Parietal lobe (tissue), 2 donors: ENCODE results near the gene KRTAP7-1. TPM values are rescaled to one million over a fixed set of nuclear protein-coding genes. Genes with fewer than 3 reads are reported as not detected.

Experiments
- small RNA-seq: library from RNA; depleted of rRNA; stranded (forward); fragments of <200 nt; gene quantifications from one replicate; pipeline ENCODE3, GENCODE V24; 2014; ENCODE audit warnings: low replicate concordance
- total RNA-seq: library from RNA; depleted of rRNA; stranded (reverse); fragments of >200 nt; gene quantifications from one replicate; pipeline ENCODE4 v1.2.3, GENCODE V29; 2014

Gene KRTAP7-1, protein sequence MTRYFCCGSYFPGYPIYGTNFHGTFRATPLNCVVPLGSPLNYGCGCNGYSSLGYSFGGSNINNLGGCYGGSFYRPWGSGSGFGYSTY
- total RNA-seq, result not detected

DNA sequence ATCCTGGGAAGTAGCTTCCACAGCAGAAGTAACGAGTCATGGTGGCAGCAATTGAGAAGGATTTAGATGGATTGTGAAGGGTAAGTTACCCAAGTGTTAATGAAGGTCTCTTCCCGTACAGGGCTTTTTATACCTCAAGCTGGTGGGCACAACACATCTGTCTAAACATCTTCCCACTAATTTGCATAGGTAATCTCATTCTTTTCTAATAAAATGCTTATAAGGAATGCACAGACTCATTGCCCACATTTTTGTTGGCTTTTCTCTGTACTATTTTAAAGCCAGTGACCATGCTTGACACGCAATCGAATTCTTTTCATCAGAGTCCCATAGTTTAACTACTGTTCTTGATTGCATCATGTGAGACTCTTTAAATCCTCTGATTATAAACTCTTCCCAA is at the start of gene KRTAP7-1:
Gene KRTAP7-1, minus strand, starts transcription at position 101 of the 400 bp plus-strand sequence. Its CDS starts 61 bp downstream, at position 40.

DNA sequence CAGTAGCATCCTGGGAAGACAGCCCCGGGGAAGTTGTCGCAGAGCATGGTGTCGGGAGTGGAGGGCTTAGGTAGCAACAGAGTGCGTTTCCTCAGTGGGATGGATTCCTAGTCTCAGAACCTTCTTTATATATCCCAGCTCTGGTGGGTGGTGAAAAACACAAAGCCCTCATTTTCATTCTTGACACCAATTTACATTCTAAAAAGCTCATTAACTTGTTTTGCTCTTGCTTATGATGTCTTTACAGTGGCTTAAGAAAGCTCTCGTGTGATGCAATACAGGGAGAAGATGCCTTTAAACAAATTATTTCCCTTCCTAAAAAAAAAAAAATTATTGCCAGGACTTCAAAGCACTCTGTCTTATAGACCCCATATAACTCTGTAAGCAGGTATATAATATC is 16.4 kb downstream of the KRTAP7-1 start, which contains the start of gene KRTAP8-1:
Gene KRTAP8-1, minus strand, starts transcription at position 101 of the 400 bp plus-strand sequence. Its CDS starts 54 bp downstream, at position 47.

Small RNA genes lying within 50 kb of the gene (small RNA-seq; reads per million reads assigned to genes)
- gene KRTAP8-2P (not detected), gene KRTAP8-3P (not detected)

Other genes with a start within 250 kb of the KRTAP7-1 start
- not detected for gene KRTAP22-2, start 239.4 kb downstream of the KRTAP7-1 start, total RNA-seq
- gene KRTAP6-3, start 237.3 kb downstream of the KRTAP7-1 start, total RNA-seq, result not detected
- not detected for gene KRTAP6-2, start 230.9 kb downstream of the KRTAP7-1 start, total RNA-seq
- gene KRTAP22-1, start 228.7 kb downstream of the KRTAP7-1 start, total RNA-seq, result not detected
- not detected for gene KRTAP6-1, start 215.8 kb downstream of the KRTAP7-1 start, total RNA-seq
- gene KRTAP20-1, start 213.3 kb downstream of the KRTAP7-1 start, total RNA-seq, result not detected
- not detected for gene KRTAP20-4, start 209.1 kb downstream of the KRTAP7-1 start, total RNA-seq
- gene KRTAP20-2, start 194.6 kb downstream of the KRTAP7-1 start, total RNA-seq, result not detected
- not detected for gene KRTAP20-3, start 186.9 kb downstream of the KRTAP7-1 start, total RNA-seq
- gene KRTAP21-3, start 111.0 kb downstream of the KRTAP7-1 start, total RNA-seq, result not detected
- not detected for gene KRTAP21-2, start 82.5 kb downstream of the KRTAP7-1 start, total RNA-seq
- not detected for gene KRTAP21-1, start 74.3 kb downstream of the KRTAP7-1 start, total RNA-seq
- gene KRTAP8-1, start 16.5 kb downstream of the KRTAP7-1 start, total RNA-seq, result not detected
- not detected for gene KRTAP11-1, start 51.8 kb upstream of the KRTAP7-1 start, total RNA-seq
- gene KRTAP19-8, start 208.7 kb upstream of the KRTAP7-1 start, total RNA-seq, result not detected